ENCODE data around the gene ACOT6.
"Not testable (repeated sequence)": the region's sequence is repeated elsewhere in the genome, so short reads cannot be mapped to it uniquely, and the experiment has no call there.

ACOT6 gene

DNA sequence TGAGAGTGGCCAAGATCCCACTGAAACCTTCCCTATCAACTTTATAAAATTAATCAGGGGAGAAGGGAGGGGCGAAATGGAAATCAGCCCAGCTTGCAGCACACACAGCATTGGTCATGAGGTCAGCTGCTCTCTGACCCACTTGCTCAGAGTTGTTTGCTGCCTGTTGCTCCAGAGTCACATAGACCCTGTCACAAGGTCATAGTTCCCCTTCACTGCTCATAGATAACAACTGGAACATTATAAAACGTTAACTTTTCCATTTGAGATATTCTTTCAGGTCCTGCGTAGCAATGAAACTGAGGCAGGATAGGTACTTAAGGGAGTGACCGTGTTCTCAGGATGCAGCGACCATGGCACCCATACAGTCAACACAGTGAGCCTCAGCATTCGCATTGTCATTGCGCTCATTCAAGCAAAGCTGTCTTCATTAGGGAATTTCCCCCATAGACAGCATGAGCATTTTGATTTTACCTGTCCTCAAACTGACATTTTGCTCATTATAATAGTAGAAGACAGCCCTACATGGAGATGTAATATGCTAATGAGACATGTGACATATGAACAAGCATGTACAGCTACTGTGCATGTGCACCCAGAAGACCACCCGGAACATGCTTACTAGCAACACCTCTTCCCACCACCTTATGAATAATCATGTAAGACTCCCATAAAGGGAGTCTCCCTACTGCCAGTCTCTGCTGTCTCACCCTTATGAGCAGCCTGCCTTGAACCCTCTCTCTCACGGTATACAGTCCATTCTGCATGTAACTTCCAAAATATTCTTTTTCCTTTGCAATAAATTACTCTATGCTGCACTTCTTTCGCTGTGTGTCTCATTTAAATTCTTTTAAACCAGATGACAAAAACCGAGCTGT, 30.0 kb upstream of the ACOT6 start:
- H3K9me3 Mint-ChIP-seq (ENCODE audit: low read depth); H3K4me3 Mint-ChIP-seq; H3K36me3 Mint-ChIP-seq; H3K27ac Mint-ChIP-seq; H3K4me1 Mint-ChIP-seq (ENCODE audit: low read depth); H3K27me3 Mint-ChIP-seq: not testable (repeated sequence)

DNA sequence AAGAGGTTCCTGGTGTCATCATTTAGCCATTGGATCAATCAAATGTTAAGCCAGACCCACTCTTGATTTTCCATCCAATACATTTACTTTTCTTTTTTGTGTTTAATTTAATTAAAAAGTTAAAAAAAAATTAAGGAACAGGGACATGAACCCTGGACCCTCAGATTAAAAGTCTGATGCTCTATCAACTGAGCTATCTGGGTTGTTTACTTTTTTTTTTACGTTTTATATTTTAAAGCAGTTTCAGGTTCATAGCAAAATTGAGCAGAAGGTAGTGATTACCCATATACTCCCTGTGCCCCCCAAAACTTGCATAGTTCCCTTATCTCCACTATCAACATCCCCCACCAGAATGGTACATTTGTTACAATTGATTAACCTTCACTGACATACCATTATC, 23.6 kb upstream of the ACOT6 start:
- no peak overlapping the region for H3K4me3 Mint-ChIP-seq
- no peak overlapping the region for H3K27ac Mint-ChIP-seq

DNA sequence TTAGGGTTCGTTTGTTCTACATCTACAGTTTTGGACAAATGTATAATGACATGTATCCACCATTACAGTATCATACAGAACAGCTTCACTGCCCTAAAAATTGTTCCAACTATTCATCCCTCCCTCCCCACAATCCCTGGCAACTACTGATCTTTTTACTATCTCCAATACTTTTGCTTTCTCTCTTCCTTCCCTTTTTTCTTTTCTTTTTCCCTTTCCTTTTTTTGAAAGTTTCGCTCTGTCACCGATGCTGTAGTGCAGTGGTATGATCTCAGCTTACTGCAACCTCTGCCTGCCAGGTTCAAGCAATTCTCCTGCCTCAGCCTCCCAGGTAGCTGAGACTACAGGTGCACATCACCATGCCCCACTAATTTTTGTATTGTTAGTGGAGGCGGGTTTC, 23.2 kb upstream of the ACOT6 start:
- H3K9me3 Mint-ChIP-seq (ENCODE audit: low read depth): no peaks in the 10 kb centered on the region
- no peaks in the 10 kb centered on the region for H3K27me3 Mint-ChIP-seq
- H3K36me3 Mint-ChIP-seq: no peaks in the 10 kb centered on the region
- H3K27ac Mint-ChIP-seq: no peak overlapping the region
- peaks cover 11% of the 10 kb centered on the region for H3K4me1 Mint-ChIP-seq (ENCODE audit: low read depth)
- H3K4me3 Mint-ChIP-seq: no peak overlapping the region

More for the DNA sequence above, 23.6 kb upstream of the ACOT6 start:
- Mint-ChIP-seq H3K27me3 (no peaks in the 10 kb centered on the region), H3K36me3 (no peaks in the 10 kb centered on the region), H3K9me3 (ENCODE audit: low read depth) (no peaks in the 10 kb centered on the region), H3K4me1 (ENCODE audit: low read depth) (peaks cover 11% of the 10 kb centered on the region)

- H3K4me1 Mint-ChIP-seq (ENCODE audit: low read depth): peaks cover 11% of the 10 kb centered on the region
Observed at GRCh38 chr14:73590673-73591004, 21.7 kb upstream of the ACOT6 start.

DNA sequence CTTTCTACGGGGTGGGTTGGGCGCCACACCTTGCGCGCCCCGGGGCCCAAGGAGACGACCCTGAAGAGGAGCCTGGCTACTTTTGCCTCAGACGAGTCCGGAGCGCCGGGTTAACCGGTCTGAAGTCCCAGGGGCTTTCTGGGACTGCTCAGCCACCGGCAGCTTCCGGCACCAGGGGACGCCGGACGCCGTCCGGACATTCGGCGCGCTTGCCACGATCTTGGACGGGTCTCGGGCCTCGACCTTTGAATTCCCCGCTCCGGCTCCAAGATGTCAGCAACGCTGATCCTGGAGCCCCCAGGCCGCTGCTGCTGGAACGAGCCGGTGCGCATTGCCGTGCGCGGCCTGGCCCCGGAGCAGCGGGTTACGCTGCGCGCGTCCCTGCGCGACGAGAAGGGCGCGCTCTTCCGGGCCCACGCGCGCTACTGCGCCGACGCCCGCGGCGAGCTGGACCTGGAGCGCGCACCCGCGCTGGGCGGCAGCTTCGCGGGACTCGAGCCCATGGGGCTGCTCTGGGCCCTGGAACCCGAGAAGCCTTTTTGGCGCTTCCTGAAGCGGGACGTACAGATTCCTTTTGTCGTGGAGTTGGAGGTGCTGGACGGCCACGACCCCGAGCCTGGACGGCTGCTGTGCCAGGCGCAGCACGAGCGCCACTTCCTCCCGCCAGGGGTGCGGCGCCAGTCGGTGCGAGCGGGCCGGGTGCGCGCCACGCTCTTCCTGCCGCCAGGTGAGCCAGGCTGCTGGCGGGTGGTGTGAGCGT, 20.4 kb upstream of the ACOT6 start, which contains the start of gene ACOT4:
Gene ACOT4, plus strand, starts transcription at position 184 of the 760 bp plus-strand sequence. Its CDS starts 87 bp downstream, at position 271.
- H3K4me1 Mint-ChIP-seq (ENCODE audit: low read depth): peaks cover 11% of the 10 kb centered on the region
- peaks cover 2% of the 10 kb centered on the region for H3K36me3 Mint-ChIP-seq
- no peaks in the 10 kb centered on the region for H3K27me3 Mint-ChIP-seq
- no peaks in the 10 kb centered on the region for H3K9me3 Mint-ChIP-seq (ENCODE audit: low read depth)
- peak within 1 kb of the TSS; percentile 61 for H3K27ac Mint-ChIP-seq
- peak within 1 kb of the TSS; percentile 72 for H3K4me3 Mint-ChIP-seq

More at GRCh38 chr14:73590673-73591004, 21.7 kb upstream of the ACOT6 start:
- H3K36me3 Mint-ChIP-seq; H3K27ac Mint-ChIP-seq; H3K9me3 Mint-ChIP-seq (ENCODE audit: low read depth); H3K27me3 Mint-ChIP-seq; H3K4me3 Mint-ChIP-seq: not testable (repeated sequence)

GRCh38 chr14:73594491-73594890, 17.8 kb upstream of the ACOT6 start:
- Mint-ChIP-seq H3K9me3 (ENCODE audit: low read depth) (no peaks in the 10 kb centered on the region), H3K27me3 (no peaks in the 10 kb centered on the region), H3K36me3 (peaks cover 2% of the 10 kb centered on the region), H3K4me3 (no peak overlapping the region), H3K27ac (no peak overlapping the region), H3K4me1 (ENCODE audit: low read depth) (peaks cover 11% of the 10 kb centered on the region)

GRCh38 chr14:73599499-73599898, 12.8 kb upstream of the ACOT6 start:
- H3K36me3 Mint-ChIP-seq: peaks cover 2% of the 10 kb centered on the region
- H3K9me3 Mint-ChIP-seq (ENCODE audit: low read depth): no peaks in the 10 kb centered on the region
- no peaks in the 10 kb centered on the region for H3K27me3 Mint-ChIP-seq
- no peak overlapping the region for H3K27ac Mint-ChIP-seq
- no peak overlapping the region for H3K4me3 Mint-ChIP-seq
- no peaks in the 10 kb centered on the region for H3K4me1 Mint-ChIP-seq (ENCODE audit: low read depth)

DNA sequence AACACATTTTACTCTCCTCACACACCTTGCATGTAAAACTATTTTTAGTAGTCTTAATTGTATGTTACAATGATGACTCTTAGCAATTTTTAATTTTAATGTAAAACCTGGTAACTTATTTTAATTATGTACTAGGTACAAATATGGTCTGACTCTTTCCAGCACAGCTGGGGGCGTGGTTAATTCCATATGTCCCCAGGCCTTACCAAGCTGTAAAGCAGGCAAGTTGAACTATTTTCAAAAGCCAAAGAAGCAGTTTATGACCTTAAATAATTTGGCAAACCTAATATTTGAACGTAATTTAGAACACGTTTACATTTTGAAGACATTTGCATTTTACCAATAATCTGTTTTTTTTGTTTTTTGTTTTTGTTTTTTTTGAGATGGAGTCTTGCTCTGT, 9.3 kb upstream of the ACOT6 start:
- Mint-ChIP-seq H3K4me1 (ENCODE audit: low read depth) (no peaks in the 10 kb centered on the region), H3K9me3 (ENCODE audit: low read depth) (no peaks in the 10 kb centered on the region), H3K27me3 (no peaks in the 10 kb centered on the region), H3K27ac (no peak overlapping the region), H3K36me3 (no peaks in the 10 kb centered on the region), H3K4me3 (no peak overlapping the region)

DNA sequence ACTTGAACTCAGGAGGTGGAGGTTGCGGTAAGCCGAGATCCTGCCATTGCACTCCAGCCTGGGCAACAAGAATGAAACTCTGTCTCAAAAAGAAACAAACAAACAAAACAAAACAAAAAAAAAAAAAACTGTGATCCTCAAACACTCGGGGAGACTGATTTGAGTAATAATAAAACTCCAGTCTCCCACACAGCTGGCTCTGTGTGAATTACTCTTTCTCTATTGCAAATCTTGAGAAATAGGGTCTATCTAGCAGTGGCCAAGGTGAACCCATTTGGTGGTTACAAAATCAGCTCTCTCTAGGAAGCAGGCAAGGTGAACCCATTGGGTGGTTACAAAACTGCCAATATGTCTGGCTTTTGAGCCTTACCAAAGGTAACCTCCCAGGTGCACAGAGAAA, 6.0 kb upstream of the ACOT6 start:
- no peaks in the 10 kb centered on the region for H3K4me1 Mint-ChIP-seq (ENCODE audit: low read depth)
- no peaks in the 10 kb centered on the region for H3K9me3 Mint-ChIP-seq (ENCODE audit: low read depth)
- no peak overlapping the region for H3K4me3 Mint-ChIP-seq
- no peak overlapping the region for H3K27ac Mint-ChIP-seq
- no peaks in the 10 kb centered on the region for H3K27me3 Mint-ChIP-seq
- no peaks in the 10 kb centered on the region for H3K36me3 Mint-ChIP-seq

GRCh38 chr14:73607241-73607640, 5.1 kb upstream of the ACOT6 start:
- H3K4me3 Mint-ChIP-seq: no peak overlapping the region
- H3K9me3 Mint-ChIP-seq (ENCODE audit: low read depth): no peaks in the 10 kb centered on the region
- no peak overlapping the region for H3K27ac Mint-ChIP-seq
- H3K36me3 Mint-ChIP-seq: no peaks in the 10 kb centered on the region
- peaks cover 1% of the 10 kb centered on the region for H3K4me1 Mint-ChIP-seq (ENCODE audit: low read depth)
- H3K27me3 Mint-ChIP-seq: no peaks in the 10 kb centered on the region

DNA sequence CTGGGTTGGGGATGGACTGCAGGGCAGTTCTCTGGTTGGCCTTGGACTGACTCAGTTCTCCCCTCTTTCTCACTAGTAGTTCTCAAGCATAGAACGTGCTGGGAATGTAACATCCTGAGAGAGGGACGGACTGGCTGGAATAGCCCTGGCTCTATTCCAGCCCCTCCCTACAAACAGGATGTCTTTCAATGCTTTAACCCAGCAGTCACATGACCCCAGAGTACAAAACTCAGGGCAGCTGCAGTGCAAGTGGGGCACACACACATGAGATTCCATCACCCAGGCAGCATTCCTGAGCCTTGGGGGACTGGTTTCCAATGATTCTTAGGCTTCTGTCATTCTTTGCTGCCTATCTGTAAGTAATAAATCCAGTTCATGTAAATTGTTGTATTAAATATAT, 1.6 kb upstream of the ACOT6 start:
- H3K27me3 Mint-ChIP-seq: no peaks in the 10 kb centered on the region
- no peak overlapping the region for H3K4me3 Mint-ChIP-seq
- H3K4me1 Mint-ChIP-seq (ENCODE audit: low read depth): peaks cover 4% of the 10 kb centered on the region
- no peaks in the 10 kb centered on the region for H3K36me3 Mint-ChIP-seq
- H3K9me3 Mint-ChIP-seq (ENCODE audit: low read depth): no peaks in the 10 kb centered on the region
- H3K27ac Mint-ChIP-seq: no peak overlapping the region

GRCh38 chr14:73613046-73613383, 698 bp downstream of the ACOT6 start:
- Mint-ChIP-seq H3K27ac (no peak overlapping the region), H3K4me3 (peak overlapping the region; percentile 84), H3K36me3 (no peaks in the 10 kb centered on the region), H3K9me3 (ENCODE audit: low read depth) (no peaks in the 10 kb centered on the region), H3K4me1 (ENCODE audit: low read depth) (peaks cover 4% of the 10 kb centered on the region), H3K27me3 (no peaks in the 10 kb centered on the region)

DNA sequence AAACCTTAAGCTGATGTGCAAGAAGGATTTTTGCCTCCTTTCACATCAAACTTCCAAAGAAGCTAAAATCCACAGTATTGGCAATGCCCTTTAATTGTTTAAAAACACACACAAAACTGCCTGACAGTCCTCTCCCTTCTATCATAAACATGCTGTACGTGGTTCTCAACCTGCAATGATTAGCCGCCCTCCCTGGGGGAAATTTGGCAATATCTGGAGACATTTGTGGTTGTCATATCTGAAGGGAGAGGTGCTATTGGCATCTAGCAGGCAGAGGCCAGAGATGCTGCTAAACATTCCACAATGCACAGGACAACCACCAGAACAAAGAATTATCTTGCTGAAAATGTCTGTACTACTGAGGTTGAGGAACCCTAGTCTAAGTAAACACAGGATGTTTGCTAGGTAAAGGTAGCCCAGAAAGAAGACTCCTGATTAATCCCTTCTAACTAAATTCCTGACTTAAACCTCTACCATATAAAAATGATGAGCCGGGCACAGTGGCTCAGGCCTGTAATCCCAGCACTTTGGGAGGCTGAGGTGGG, 1.2 kb downstream of the ACOT6 start:
- Mint-ChIP-seq H3K9me3 (ENCODE audit: low read depth) (no peaks in the 10 kb centered on the region), H3K4me1 (ENCODE audit: low read depth) (peaks cover 4% of the 10 kb centered on the region), H3K27ac (no peak overlapping the region), H3K4me3 (peak overlapping the region; percentile 84), H3K36me3 (no peaks in the 10 kb centered on the region), H3K27me3 (no peaks in the 10 kb centered on the region)

DNA sequence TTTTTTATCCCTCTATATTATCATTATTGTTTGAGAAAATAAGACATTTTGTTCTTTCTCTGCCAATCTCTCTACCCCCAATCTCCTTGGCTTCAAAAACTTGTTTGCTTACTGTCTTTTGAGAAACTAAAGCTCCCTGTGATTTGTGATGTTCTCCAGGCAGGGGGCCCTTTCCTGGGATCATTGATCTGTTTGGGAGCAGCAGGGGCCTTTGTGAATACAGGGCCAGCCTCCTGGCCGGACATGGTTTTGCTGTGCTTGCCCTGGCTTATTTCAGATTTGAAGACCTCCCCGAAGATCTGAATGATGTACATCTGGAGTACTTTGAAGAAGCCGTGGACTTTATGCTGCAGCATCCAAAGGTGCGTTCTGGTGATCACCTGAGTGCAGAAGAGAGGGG, 4.5 kb downstream of the ACOT6 start:
- Mint-ChIP-seq H3K27ac (no peak overlapping the region), H3K36me3 (no peaks in the 10 kb centered on the region)

GRCh38 chr14:73619524-73619923, 7.2 kb downstream of the ACOT6 start:
- H3K36me3 Mint-ChIP-seq: no peaks in the 10 kb centered on the region
- no peak overlapping the region for H3K27ac Mint-ChIP-seq
- H3K4me1 Mint-ChIP-seq (ENCODE audit: low read depth): no peaks in the 10 kb centered on the region
- no peaks in the 10 kb centered on the region for H3K27me3 Mint-ChIP-seq
- no peaks in the 10 kb centered on the region for H3K9me3 Mint-ChIP-seq (ENCODE audit: low read depth)
- no peak overlapping the region for H3K4me3 Mint-ChIP-seq

More for the DNA sequence above, 4.5 kb downstream of the ACOT6 start:
- peaks cover 4% of the 10 kb centered on the region for H3K4me1 Mint-ChIP-seq (ENCODE audit: low read depth)
- no peaks in the 10 kb centered on the region for H3K27me3 Mint-ChIP-seq
- no peak overlapping the region for H3K4me3 Mint-ChIP-seq
- H3K9me3 Mint-ChIP-seq (ENCODE audit: low read depth): no peaks in the 10 kb centered on the region

Measured in activated naive CD8-positive, alpha-beta T cell (primary cell).